Lung (tissue), 12 donors: Measurements from ENCODE around the gene RARS1. TPM values are rescaled to one million over a fixed set of nuclear protein-coding genes. Genes with fewer than 3 reads are reported as not detected.

Experiments used
- ATAC-seq: fragments of 200-7000 bp; cut with Tn5 transposase; one replicate; pipeline ENCODE4 v1.9.1; 2020; ENCODE audit warnings: moderate number of reproducible peaks; ENCODE audit not compliant: insufficient read depth, low FRiP score
- DNase-seq, 3 donors: peaks; one replicate each; pipeline ENCODE4 v3.0.0-alpha.2; 2013 to 2017
- H3K27ac ChIP-seq, 2 donors: one replicate each; pipeline ENCODE4 v1.5.1; 2013; ENCODE audit warnings: mild to moderate bottlenecking in 2 of 2, moderate library complexity in 2 of 2, control low read depth in 1 of 2, inconsistent platforms in 1 of 2, low read depth in 1 of 2, low read length in 1 of 2
- H3K27me3 ChIP-seq, 3 donors: one replicate each; pipeline ENCODE4 v1.5.1; 2013; ENCODE audit warnings: low read length in 2 of 3; ENCODE audit not compliant: control insufficient read depth in 3 of 3, insufficient read depth in 3 of 3
- H3K36me3 ChIP-seq, 4 donors: one replicate each; pipeline ENCODE4 v1.5.1; 2013; ENCODE audit warnings: low read length in 4 of 4, mild to moderate bottlenecking in 1 of 4, moderate library complexity in 1 of 4; ENCODE audit not compliant: control insufficient read depth in 4 of 4, insufficient read depth in 4 of 4
- H3K4me1 ChIP-seq, 5 donors: one replicate each; pipeline ENCODE4 v1.5.1; 2013; ENCODE audit warnings: low read length in 5 of 5, mild to moderate bottlenecking in 2 of 5, moderate library complexity in 1 of 5; ENCODE audit not compliant: control insufficient read depth in 5 of 5, insufficient read depth in 5 of 5
- H3K4me3 ChIP-seq: one replicate; pipeline ENCODE4 v1.5.1; 2013; ENCODE audit warnings: mild to moderate bottlenecking, control low read depth, moderate library complexity
- H3K9ac ChIP-seq, 2 donors: one replicate each; pipeline ENCODE4 v1.5.1; 2013; ENCODE audit warnings: low read length in 2 of 2, control low read depth in 1 of 2; ENCODE audit not compliant: insufficient read depth in 1 of 2
- H3K9me3 ChIP-seq, 4 donors: one replicate each; pipeline ENCODE4 v1.5.1; 2013; ENCODE audit warnings: low read length in 3 of 4, mild to moderate bottlenecking in 1 of 4, moderate library complexity in 1 of 4; ENCODE audit not compliant: control insufficient read depth in 4 of 4, insufficient read depth in 3 of 4
- CTCF ChIP-seq: IDR thresholded peaks from 2 replicates; pipeline ENCODE4 v1.5.1; 2012; ENCODE audit warnings: mild to moderate bottlenecking; ENCODE audit errors: control extremely low read depth, extremely low read depth
- WGBS, 2 donors: extraction: QIAGEN DNeasy Blood & Tissue Kit; methylation state at CpG; one replicate each; pipeline ENCODE4 v1.1.7; 2013; 5-methylcytosine and 5-hydroxymethylcytosine counted together
- polyA plus RNA-seq, 2 donors: library from polyadenylated mRNA; stranded (reverse); fragments of 200-250 nt; gene quantifications; one replicate each; pipeline ENCODE4 v1.2.1, GENCODE V29; 2013
- total RNA-seq, 2 donors: library from RNA; depleted of rRNA in 1 of 2; stranded (reverse); fragments of >200 nt in 1 of 2; gene quantifications; one replicate each; pipeline ENCODE4 v1.2.1, GENCODE V29; 2014 to 2021
- donor health status: control.
- donor health status: control.
- donor health status: Bipolar disorder and iron deficiency.
- donor health status: healthy.
- donor health status: DM: yes; HTN: yes; CAD: no.

RARS1 gene
- total and polyA plus RNA-seq, 4 donors: 28.5 to 116 (median 47.7) TPM

GRCh38 chr5:168472329-168472728 is 13.9 kb upstream of the RARS1 start:
- peaks cover 0 to 4% (median 0%) of the 10 kb centered on the region in 4 donors for H3K36me3 ChIP-seq
- no peak overlapping the region for H3K27ac ChIP-seq
- 75 to 79% methylated on average over 5 of the region's 5 CpGs for WGBS, 2 donors
- no peak overlapping the region for H3K4me3 ChIP-seq
- DNase-seq (peak in 2 of 3 donors; percentile 8), ATAC-seq (no peak)
- H3K9me3 ChIP-seq: no peaks in the 10 kb centered on the region
- no peaks in the 10 kb centered on the region for H3K27me3 ChIP-seq
- no peak for TF ChIP-seq CTCF
- H3K9ac ChIP-seq: no peak overlapping the region
- H3K4me1 ChIP-seq: peaks cover 0 to 2% (median 0%) of the 10 kb centered on the region in 5 donors

- Histone ChIP-seq H3K9ac (no peak overlapping the region), H3K9me3 (no peaks in the 10 kb centered on the region), H3K4me1 (peaks cover 0 to 2% (median 0%) of the 10 kb centered on the region in 5 donors), H3K36me3 (peaks cover 0 to 4% (median 0%) of the 10 kb centered on the region in 4 donors), H3K4me3 (no peak overlapping the region), H3K27ac (no peak overlapping the region), H3K27me3 (no peaks in the 10 kb centered on the region)
- no peak for TF ChIP-seq CTCF
- WGBS, 2 donors: 79 to 85% methylated on average over 1 of the region's 1 CpG
- DNase-seq (no peak), ATAC-seq (no peak)
These were observed 12.0 kb upstream of the RARS1 start for GRCh38 chr5:168474319-168474718.

- no peak overlapping the region for H3K27ac ChIP-seq
- WGBS, 2 donors: 49 to 62% methylated on average over 7 of the region's 7 CpGs
- DNase-seq: no peak
- peaks cover 0 to 2% (median 0%) of the 10 kb centered on the region in 5 donors for H3K4me1 ChIP-seq
- H3K9me3 ChIP-seq: no peaks in the 10 kb centered on the region
- H3K36me3 ChIP-seq: no peaks in the 10 kb centered on the region
- H3K27me3 ChIP-seq: no peaks in the 10 kb centered on the region
- H3K9ac ChIP-seq: no peak overlapping the region
- no peak for ATAC-seq
- H3K4me3 ChIP-seq: no peak overlapping the region
- no peak for TF ChIP-seq CTCF
These were observed 9.2 kb upstream of the RARS1 start for GRCh38 chr5:168477060-168477459.

GRCh38 chr5:168479166-168479565 is 7.1 kb upstream of the RARS1 start:
- peaks cover 0 to 2% (median 0%) of the 10 kb centered on the region in 5 donors for H3K4me1 ChIP-seq
- no peak for ATAC-seq
- H3K9ac ChIP-seq: no peak overlapping the region
- no peaks in the 10 kb centered on the region for H3K27me3 ChIP-seq
- no peak for TF ChIP-seq CTCF
- H3K4me3 ChIP-seq: no peak overlapping the region
- H3K36me3 ChIP-seq: no peaks in the 10 kb centered on the region
- WGBS, 2 donors: 76 to 79% methylated on average over 3 of the region's 3 CpGs
- H3K27ac ChIP-seq: no peak overlapping the region
- DNase-seq: no peak
- no peaks in the 10 kb centered on the region for H3K9me3 ChIP-seq
